LoVo (cell line): ENCODE results near the gene CD163L1.

ENCODE experiments used
- DNase-seq: peaks from one replicate; pipeline ENCODE4 v3.0.0-alpha.2; 2016; ENCODE audit warnings: low spot score

Gene CD163L1

GRCh38 chr12:7324176-7324575 is 119.8 kb downstream of the CD163L1 start:
- no peak for DNase-seq

- no peak for DNase-seq
Measured at GRCh38 chr12:7322599-7322998, 121.4 kb downstream of the CD163L1 start.

- no peak for DNase-seq
Measured at GRCh38 chr12:7321624-7322023, 122.3 kb downstream of the CD163L1 start.

GRCh38 chr12:7319930-7320329 is 124.0 kb downstream of the CD163L1 start:
- DNase-seq: no peak

- no peak for DNase-seq
Measured at GRCh38 chr12:7310070-7310469, 133.9 kb downstream of the CD163L1 start.
